SU-DHL-6 (cell line): ENCODE results near the gene DENND1C.

ENCODE experiments used
- CTCF ChIP-seq: fragments of 200-600 bp; sonication (generic); IDR thresholded peaks from one replicate; pipeline ENCODE4 v1.5.1; 2017; ENCODE audit warnings: antibody characterized with exemption, mild to moderate bottlenecking, low read length, moderate library complexity; ENCODE audit not compliant: insufficient read depth, poor library complexity, severe bottlenecking
- EZH2phosphoT487 ChIP-seq: fragments of 200-600 bp; sonication (generic), shearing (Covaris generic); conservative IDR thresholded peaks from 2 replicates; pipeline ENCODE4 v1.6.1; 2018; ENCODE audit warnings: mild to moderate bottlenecking, antibody characterized with exemption, low read length, moderate library complexity, mixed read lengths

GRCh38 chr19:6466526-6467248, 14.9 kb downstream of the DENND1C start:
- TF ChIP-seq CTCF: no peak
- no peak for TF ChIP-seq EZH2phosphoT487
